ENCODE results near the gene DNAJB12.
A peak's percentile ranks its signal among the peaks of the same experiment; 100 is the strongest.
"Not testable (repeated sequence)": the region's sequence is repeated elsewhere in the genome, so short reads cannot be mapped to it uniquely, and the experiment has no call there.

Gene DNAJB12

DNA sequence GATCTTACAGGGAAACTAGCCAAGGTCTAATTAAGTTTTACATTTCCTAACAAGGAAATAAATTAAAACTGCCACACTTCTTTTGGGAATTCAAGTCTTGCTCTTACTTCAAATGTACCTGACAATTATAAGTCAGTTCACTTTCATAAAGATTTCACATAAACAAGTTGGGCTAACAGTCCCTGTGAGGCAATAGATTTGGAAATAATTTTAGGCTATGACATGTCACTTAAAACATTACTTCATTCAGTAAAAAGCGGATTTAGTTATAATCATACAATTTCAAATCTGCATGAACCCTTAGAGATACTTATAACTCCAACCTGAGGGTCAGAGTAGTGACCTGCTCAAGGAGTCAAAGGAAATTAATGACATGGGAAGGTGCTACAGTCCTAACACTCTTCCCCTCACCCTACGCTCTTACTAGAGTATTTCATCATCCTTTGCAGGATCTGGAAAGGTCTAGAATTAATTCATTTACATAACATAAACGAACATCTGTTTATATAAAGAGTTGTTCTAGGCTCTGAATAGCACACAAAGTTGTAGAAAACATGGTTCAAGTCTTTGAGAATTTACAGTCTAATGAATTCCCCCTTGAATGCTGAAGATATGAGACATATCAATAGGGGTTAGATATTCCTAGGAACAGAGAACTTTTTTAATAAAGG is 32.3 kb upstream of the DNAJB12 start:
- DNase-seq (ENCODE audit: low read depth), result no peak
- TF ChIP-seq, protein P1, sequence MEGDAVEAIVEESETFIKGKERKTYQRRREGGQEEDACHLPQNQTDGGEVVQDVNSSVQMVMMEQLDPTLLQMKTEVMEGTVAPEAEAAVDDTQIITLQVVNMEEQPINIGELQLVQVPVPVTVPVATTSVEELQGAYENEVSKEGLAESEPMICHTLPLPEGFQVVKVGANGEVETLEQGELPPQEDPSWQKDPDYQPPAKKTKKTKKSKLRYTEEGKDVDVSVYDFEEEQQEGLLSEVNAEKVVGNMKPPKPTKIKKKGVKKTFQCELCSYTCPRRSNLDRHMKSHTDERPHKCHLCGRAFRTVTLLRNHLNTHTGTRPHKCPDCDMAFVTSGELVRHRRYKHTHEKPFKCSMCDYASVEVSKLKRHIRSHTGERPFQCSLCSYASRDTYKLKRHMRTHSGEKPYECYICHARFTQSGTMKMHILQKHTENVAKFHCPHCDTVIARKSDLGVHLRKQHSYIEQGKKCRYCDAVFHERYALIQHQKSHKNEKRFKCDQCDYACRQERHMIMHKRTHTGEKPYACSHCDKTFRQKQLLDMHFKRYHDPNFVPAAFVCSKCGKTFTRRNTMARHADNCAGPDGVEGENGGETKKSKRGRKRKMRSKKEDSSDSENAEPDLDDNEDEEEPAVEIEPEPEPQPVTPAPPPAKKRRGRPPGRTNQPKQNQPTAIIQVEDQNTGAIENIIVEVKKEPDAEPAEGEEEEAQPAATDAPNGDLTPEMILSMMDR (conservative IDR thresholded peaks at IDR 0.05; ENCODE audit: control insufficient read depth, insufficient read depth, low read depth, low read length), result no peak
- H3K4me3 ChIP-seq (ENCODE audit: control insufficient read depth, low read depth, low read length), result no peak overlapping the region

DNA sequence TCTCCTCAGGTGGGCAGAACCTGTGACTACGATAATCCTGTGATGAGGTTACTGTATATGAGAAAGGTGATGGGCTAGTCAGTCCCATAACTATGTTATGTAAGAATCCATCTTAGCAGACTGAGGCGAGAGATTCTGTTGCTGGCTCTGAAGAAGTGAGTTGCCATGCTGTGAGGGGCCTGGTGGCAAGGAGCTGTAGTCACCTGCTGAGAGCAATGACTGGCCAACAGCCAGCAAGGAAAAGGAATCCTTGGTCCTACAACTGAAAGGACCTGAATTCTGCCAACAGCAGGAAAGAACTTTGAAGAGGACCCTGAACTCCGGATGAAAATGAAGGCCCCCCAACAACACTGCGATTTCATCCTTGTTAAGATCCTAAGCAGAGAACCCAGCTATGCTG is 31.0 kb upstream of the DNAJB12 start:
- H3K4me3 ChIP-seq (ENCODE audit: control insufficient read depth, low read depth, low read length), result no peak overlapping the region
- no peak for DNase-seq (ENCODE audit: low read depth)
- TF ChIP-seq, protein P1 (conservative IDR thresholded peaks at IDR 0.05; ENCODE audit: control insufficient read depth, insufficient read depth, low read depth, low read length), result no peak

DNA sequence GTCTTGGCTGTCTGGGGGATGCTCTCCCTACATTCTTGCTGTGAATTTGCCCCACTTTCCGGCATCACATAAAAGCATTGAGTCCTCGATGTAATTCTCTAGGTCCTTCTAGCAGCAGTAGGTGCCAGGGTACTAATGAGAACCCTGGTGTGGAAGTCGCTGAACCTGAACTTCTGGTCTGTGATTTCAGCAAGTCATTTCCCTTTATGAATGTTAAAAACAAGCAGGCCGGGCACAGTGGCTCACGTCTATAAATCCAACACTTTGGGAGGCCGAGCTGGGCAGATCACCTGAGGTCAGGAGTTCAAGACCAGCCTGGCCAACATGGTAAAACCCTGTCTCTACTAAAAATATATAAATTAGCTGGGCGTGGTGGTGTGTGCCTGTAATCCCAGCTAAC is 30.3 kb upstream of the DNAJB12 start:
- not testable (repeated sequence) for DNase-seq (ENCODE audit: low read depth); H3K4me3 ChIP-seq (ENCODE audit: control insufficient read depth, low read depth, low read length)

DNA sequence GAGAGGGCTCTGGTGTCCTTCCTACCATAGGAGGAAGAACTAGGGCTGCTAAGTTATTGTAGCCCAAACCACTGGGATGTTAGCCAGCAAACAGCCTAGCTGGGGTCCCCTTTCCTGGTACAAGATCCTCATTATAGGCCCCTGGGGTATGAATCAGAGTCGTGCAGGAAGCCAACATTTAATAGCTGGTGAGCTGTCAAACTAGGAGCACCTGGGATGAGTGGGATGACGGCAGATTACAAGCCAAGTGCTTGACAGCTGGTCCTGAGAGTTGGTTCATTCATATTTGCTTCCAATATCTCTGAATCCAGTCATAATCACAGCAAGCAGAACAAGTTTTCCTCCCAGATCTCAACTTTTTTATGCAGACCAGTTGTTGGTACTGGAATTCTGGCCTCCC is 25.1 kb upstream of the DNAJB12 start:
- TF ChIP-seq, protein P1 (conservative IDR thresholded peaks at IDR 0.05; ENCODE audit: control insufficient read depth, insufficient read depth, low read depth, low read length), result no peak
- H3K4me3 ChIP-seq (ENCODE audit: control insufficient read depth, low read depth, low read length), result no peak overlapping the region
- DNase-seq (ENCODE audit: low read depth), result peak; percentile 78

DNA sequence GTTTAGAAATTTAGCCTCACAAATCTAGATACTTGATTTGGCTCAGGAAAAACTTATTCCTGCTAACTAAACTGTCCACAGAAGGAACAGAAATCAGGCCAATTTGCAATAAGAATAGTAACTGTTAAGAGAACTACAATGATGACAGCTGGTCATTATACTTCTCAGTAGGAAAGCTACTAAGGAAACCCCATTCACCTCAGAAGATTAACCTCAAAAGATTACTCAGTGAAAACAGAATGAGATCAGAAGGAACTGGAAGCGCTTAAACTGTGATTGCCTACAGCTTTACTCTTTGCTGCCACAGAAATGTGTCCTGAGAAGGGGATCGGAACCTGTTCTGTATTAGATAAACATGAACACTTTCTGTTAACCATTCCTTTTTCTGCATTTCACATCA is 24.3 kb upstream of the DNAJB12 start:
- DNase-seq (ENCODE audit: low read depth), result peak; percentile 20
- H3K4me3 ChIP-seq (ENCODE audit: control insufficient read depth, low read depth, low read length), result no peak overlapping the region
- TF ChIP-seq, protein P1 (conservative IDR thresholded peaks at IDR 0.05; ENCODE audit: control insufficient read depth, insufficient read depth, low read depth, low read length), result no peak

DNA sequence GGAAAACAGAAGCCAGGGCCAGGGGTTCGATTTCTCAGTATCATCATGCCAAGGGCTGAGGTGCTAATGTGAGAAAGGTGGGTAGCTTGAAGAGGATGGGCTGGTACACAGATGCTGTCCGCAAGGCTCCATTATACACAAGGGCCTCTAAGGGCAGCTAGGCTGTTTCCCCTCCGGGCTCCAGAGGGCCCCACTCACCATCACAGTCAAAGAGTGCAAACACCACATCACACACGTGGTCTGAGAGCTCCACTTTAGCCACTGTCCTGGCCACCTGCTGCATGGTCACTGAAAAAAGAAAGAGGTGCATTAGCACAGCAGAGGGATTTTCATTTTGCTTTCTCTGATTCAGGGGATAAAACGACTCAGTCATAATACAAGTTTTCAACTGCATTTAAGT is 20.9 kb upstream of the DNAJB12 start:
- H3K4me3 ChIP-seq (ENCODE audit: control insufficient read depth, low read depth, low read length), result no peak overlapping the region
- no peak for DNase-seq (ENCODE audit: low read depth)
- TF ChIP-seq, protein P1 (conservative IDR thresholded peaks at IDR 0.05; ENCODE audit: control insufficient read depth, insufficient read depth, low read depth, low read length), result peak; percentile 10

DNA sequence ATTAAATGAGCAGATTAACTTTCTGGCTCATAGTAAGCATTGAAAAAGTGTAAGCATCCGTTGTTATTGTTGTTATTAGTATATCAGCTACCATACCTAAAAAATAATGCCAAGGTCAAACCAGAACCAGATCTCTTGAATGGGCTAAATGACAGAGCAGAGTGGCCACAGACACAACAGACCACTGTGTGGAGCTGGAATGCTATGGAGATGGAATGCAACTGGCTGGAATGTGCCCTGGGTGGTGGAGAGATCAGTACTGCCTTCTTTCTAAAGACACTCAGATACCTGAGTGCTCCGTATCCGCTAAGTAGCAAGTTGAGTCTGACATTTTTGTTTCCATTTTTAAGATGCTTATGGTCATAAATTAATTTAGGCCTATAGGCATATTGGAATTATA is 20.5 kb upstream of the DNAJB12 start:
- no peak for DNase-seq (ENCODE audit: low read depth)
- H3K4me3 ChIP-seq (ENCODE audit: control insufficient read depth, low read depth, low read length), result no peak overlapping the region
- TF ChIP-seq, protein P1 (conservative IDR thresholded peaks at IDR 0.05; ENCODE audit: control insufficient read depth, insufficient read depth, low read depth, low read length), result no peak
